Neural cell (in vitro differentiated cells): ENCODE results near the gene THBS1. TPM values are rescaled to one million over a fixed set of nuclear protein-coding genes. Genes with fewer than 3 reads are reported as not detected.

Experiments
- H2AFZ ChIP-seq: fragments of 200-600, 300-800 bp; sonication (generic), shearing (Covaris generic); 2 replicates; pipeline ENCODE4 v1.6.0; 2014; ENCODE audit warnings: low read depth, mild to moderate bottlenecking, antibody characterized with exemption, low read length, moderate library complexity
- H3F3A ChIP-seq: fragments of 200-600 bp; shearing (Covaris generic); 2 replicates; pipeline ENCODE4 v1.6.1; 2016; ENCODE audit warnings: mild to moderate bottlenecking, moderate library complexity, mixed read lengths, antibody characterized with exemption, low read length; ENCODE audit not compliant: insufficient read depth, poor library complexity, severe bottlenecking
- H3K27ac ChIP-seq: fragments of 200-600, 300-800 bp; sonication (generic), shearing (Covaris generic); 2 replicates; pipeline ENCODE4 v1.5.1; 2014; ENCODE audit warnings: mild to moderate bottlenecking, low read length, moderate library complexity
- H3K27me3 ChIP-seq: fragments of 300-800, 200-600 bp; sonication (generic), shearing (Covaris generic); 2 replicates; pipeline ENCODE4 v1.6.0; 2014; ENCODE audit warnings: mild to moderate bottlenecking, low read depth, low read length, moderate library complexity; ENCODE audit not compliant: insufficient read depth
- H3K36me3 ChIP-seq: fragments of 300-800, 200-600 bp; sonication (generic), shearing (Covaris generic); 2 replicates; pipeline ENCODE4 v1.5.1; 2014; ENCODE audit warnings: mild to moderate bottlenecking, antibody characterized with exemption, low read length, moderate library complexity; ENCODE audit not compliant: insufficient read depth
- H3K4me2 ChIP-seq: fragments of 300-800, 200-600 bp; sonication (generic), shearing (Covaris generic); 2 replicates; pipeline ENCODE4 v1.6.0; 2014; ENCODE audit warnings: mild to moderate bottlenecking, low read length
- H3K4me3 ChIP-seq: fragments of 300-800, 200-600 bp; sonication (generic), shearing (Covaris generic); 2 replicates; pipeline ENCODE4 v1.5.1; 2014; ENCODE audit warnings: mild to moderate bottlenecking, low read length, moderate library complexity
- H3K79me2 ChIP-seq: fragments of 200-600 bp; shearing (Covaris generic); replicated peaks from 2 replicates; pipeline ENCODE4 v1.6.0; 2014; ENCODE audit warnings: mild to moderate bottlenecking, low read length, moderate library complexity; ENCODE audit not compliant: insufficient read depth
- H3K9ac ChIP-seq: fragments of 300-800, 200-600 bp; sonication (generic), shearing (Covaris generic); 2 replicates; pipeline ENCODE4 v1.6.1; 2016; ENCODE audit warnings: mild to moderate bottlenecking, low read length, mixed read lengths
- H3K9me2 ChIP-seq: fragments of 200-600 bp; shearing (Covaris generic); 2 replicates; pipeline ENCODE4 v1.6.1; 2016; ENCODE audit warnings: mild to moderate bottlenecking, low read length, mixed read lengths; ENCODE audit not compliant: insufficient read depth
- H3K9me3 ChIP-seq: fragments of 200-600, 300-800 bp; sonication (generic), shearing (Covaris generic); 2 replicates; pipeline ENCODE4 v1.6.1; 2016; ENCODE audit warnings: mild to moderate bottlenecking, mixed run types, low read length, moderate library complexity, mixed read lengths
- H4K20me1 ChIP-seq: fragments of 200-600 bp; shearing (Covaris generic); 2 replicates; pipeline ENCODE4 v1.6.1; 2016; ENCODE audit warnings: mild to moderate bottlenecking, mixed run types; ENCODE audit not compliant: insufficient read depth
- CTCF ChIP-seq: fragments of 450-650 bp; IDR thresholded peaks from 2 replicates; pipeline ENCODE4 v1.5.1; 2014; ENCODE audit warnings: antibody characterized with exemption, mild to moderate bottlenecking, moderate library complexity; ENCODE audit not compliant: poor library complexity, severe bottlenecking
- EP300 ChIP-seq: fragments of 450-650 bp; conservative IDR thresholded peaks from 2 replicates; pipeline ENCODE4 v1.6.1; 2014; ENCODE audit warnings: antibody characterized with exemption, mild to moderate bottlenecking, moderate library complexity; ENCODE audit not compliant: poor library complexity, severe bottlenecking
- EZH2 ChIP-seq: fragments of 200-600, 300-800 bp; shearing (Covaris generic), sonication (generic); IDR thresholded peaks from 2 replicates; pipeline ENCODE4 v1.6.1; 2014; ENCODE audit warnings: antibody characterized with exemption, low read length, borderline replicate concordance, mild to moderate bottlenecking; ENCODE audit not compliant: insufficient read depth, poor library complexity, severe bottlenecking
- MXI1 ChIP-seq: fragments of 450-650 bp; conservative IDR thresholded peaks from 2 replicates; pipeline ENCODE4 v1.6.1; 2014; ENCODE audit warnings: antibody characterized with exemption, mild to moderate bottlenecking; ENCODE audit not compliant: poor library complexity, severe bottlenecking
- POLR2AphosphoS5 ChIP-seq: IDR thresholded peaks from 2 replicates; pipeline ENCODE4 v1.6.1; 2012
- RAD21 ChIP-seq: fragments of 450-650 bp; conservative IDR thresholded peaks from 2 replicates; pipeline ENCODE4 v1.6.1; 2014; ENCODE audit warnings: antibody characterized with exemption, mild to moderate bottlenecking, moderate library complexity
- REST ChIP-seq: IDR thresholded peaks from 2 replicates; pipeline ENCODE4 v1.6.1; 2012; ENCODE audit warnings: borderline replicate concordance
- SMC3 ChIP-seq: fragments of 450-650 bp; conservative IDR thresholded peaks from 2 replicates; pipeline ENCODE4 v1.6.1; 2014; ENCODE audit warnings: antibody characterized with exemption, mild to moderate bottlenecking, moderate library complexity; ENCODE audit not compliant: poor library complexity
- TAF1 ChIP-seq: IDR thresholded peaks from 2 replicates; pipeline ENCODE4 v1.6.1; 2012; ENCODE audit warnings: low read depth
- polyA plus RNA-seq: library from polyadenylated mRNA; depleted of rRNA; stranded (reverse); fragments of >200 nt; gene quantifications from 2 replicates; pipeline ENCODE4 v1.2.3, GENCODE V29; 2014

The THBS1 gene
- polyA plus RNA-seq, 1 donor from 2014 or later, result 0.22 TPM

GRCh38 chr15:39631357-39631756, 50.5 kb downstream of the THBS1 start:
- H3K27ac ChIP-seq, result no peak overlapping the region
- H3K4me3 ChIP-seq, result no peak overlapping the region
- H3K9me2 ChIP-seq, result no peaks in the 10 kb centered on the region
- H3F3A ChIP-seq, result no peaks in the 10 kb centered on the region
- H3K27me3 ChIP-seq, result no peaks in the 10 kb centered on the region
- no peak overlapping the region for H3K9ac ChIP-seq
- no peaks in the 10 kb centered on the region for H4K20me1 ChIP-seq
- H3K36me3 ChIP-seq, result no peaks in the 10 kb centered on the region
- TF ChIP-seq EP300 (no peak), CTCF (no peak), REST (no peak), TAF1 (no peak), SMC3 (no peak), POLR2AphosphoS5 (no peak), RAD21 (no peak), EZH2 (no peak), MXI1 (no peak)
- H3K4me2 ChIP-seq, result no peak overlapping the region
- no peaks in the 10 kb centered on the region for H3K79me2 ChIP-seq
- no peaks in the 10 kb centered on the region for H3K9me3 ChIP-seq
- H2AFZ ChIP-seq, result no peak overlapping the region

DNA sequence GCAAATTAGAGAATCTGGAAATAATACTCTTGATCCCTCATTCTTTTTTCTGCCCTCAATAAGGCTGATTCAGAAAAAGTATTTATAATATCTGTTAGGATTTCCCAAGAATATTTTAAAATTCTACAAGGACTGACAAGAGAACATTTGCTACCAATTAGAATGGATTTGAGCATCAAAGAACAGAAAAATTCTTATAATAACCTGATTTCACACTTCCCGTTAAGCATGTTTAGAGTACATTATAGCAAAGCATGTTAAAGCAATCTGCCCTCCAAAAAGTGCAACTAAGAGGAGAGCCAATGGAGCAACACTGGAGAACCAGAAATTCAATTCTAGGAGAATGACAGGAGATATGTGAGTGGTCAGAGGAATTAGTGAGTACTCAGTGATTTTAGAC, 57.2 kb downstream of the THBS1 start:
- Histone ChIP-seq H3K27ac (no peak overlapping the region), H3K79me2 (no peaks in the 10 kb centered on the region), H3K4me2 (no peak overlapping the region), H3K27me3 (no peaks in the 10 kb centered on the region), H3K9me3 (no peaks in the 10 kb centered on the region), H2AFZ (no peak overlapping the region), H4K20me1 (no peaks in the 10 kb centered on the region), H3F3A (no peaks in the 10 kb centered on the region), H3K36me3 (no peaks in the 10 kb centered on the region), H3K9me2 (no peaks in the 10 kb centered on the region), H3K4me3 (no peak overlapping the region), H3K9ac (no peak overlapping the region)
- TF ChIP-seq EP300, result no peak
- no peak for TF ChIP-seq EZH2
- TF ChIP-seq POLR2AphosphoS5, result no peak
- no peak for TF ChIP-seq MXI1
- TF ChIP-seq RAD21, result no peak
- TF ChIP-seq CTCF, result no peak
- TF ChIP-seq SMC3, result no peak
- no peak for TF ChIP-seq REST
- no peak for TF ChIP-seq TAF1
